Subcutaneous abdominal adipose tissue (tissue), 5 donors: Measurements from ENCODE around the gene TOP1.

ENCODE experiments used
- H3K27ac ChIP-seq: one replicate; pipeline ENCODE4 v1.7.0; 2013; ENCODE audit warnings: low read depth, mild to moderate bottlenecking, inconsistent platforms, low read length, moderate library complexity
- H3K27me3 ChIP-seq, 5 donors: one replicate each; pipeline ENCODE4 v1.7.0; 2013; ENCODE audit warnings: low read length in 5 of 5, inconsistent platforms in 1 of 5; ENCODE audit not compliant: control insufficient read depth in 5 of 5, insufficient read depth in 4 of 5
- H3K36me3 ChIP-seq, 5 donors: one replicate each; pipeline ENCODE4 v1.7.0; 2013; ENCODE audit warnings: low read length in 5 of 5; ENCODE audit not compliant: control insufficient read depth in 5 of 5, insufficient read depth in 5 of 5
- H3K4me1 ChIP-seq, 5 donors: one replicate each; pipeline ENCODE4 v1.7.0; 2013; ENCODE audit warnings: low read length in 5 of 5, mild to moderate bottlenecking in 3 of 5, moderate library complexity in 1 of 5; ENCODE audit not compliant: control insufficient read depth in 5 of 5, insufficient read depth in 5 of 5
- H3K4me3 ChIP-seq, 5 donors: one replicate each; pipeline ENCODE4 v1.7.0; 2013; ENCODE audit warnings: low read length in 5 of 5, low read depth in 1 of 5
- H3K9ac ChIP-seq, 5 donors: one replicate each; pipeline ENCODE4 v1.7.0; 2013; ENCODE audit warnings: low read length in 5 of 5, mild to moderate bottlenecking in 4 of 5, moderate library complexity in 3 of 5
- H3K9me3 ChIP-seq, 5 donors: one replicate each; pipeline ENCODE4 v1.7.0; 2013; ENCODE audit warnings: low read length in 5 of 5; ENCODE audit not compliant: control insufficient read depth in 5 of 5
- donor health status: healthy.
- donor health status: healthy.
- donor health status: healthy.
- donor health status: healthy.
- donor health status: healthy.

The TOP1 gene

GRCh38 chr20:41028359-41029149, at the start of gene TOP1:
TSS of gene TOP1 (plus strand) at chr20:41028822. CDS start at chr20:41029068, 246 bp downstream.
- Histone ChIP-seq H3K9ac (peak within 1 kb of the TSS; percentile 84 to 97 (median 96)), H3K36me3 (peaks cover 0 to 3% (median 0%) of the 10 kb centered on the region in 5 donors), H3K27ac (peak within 1 kb of the TSS; percentile 96), H3K9me3 (no peaks in the 10 kb centered on the region), H3K4me3 (peak within 1 kb of the TSS; percentile 80 to 97 (median 83)), H3K4me1 (peaks cover 2 to 47% (median 42%) of the 10 kb centered on the region in 5 donors), H3K27me3 (no peaks in the 10 kb centered on the region)

DNA sequence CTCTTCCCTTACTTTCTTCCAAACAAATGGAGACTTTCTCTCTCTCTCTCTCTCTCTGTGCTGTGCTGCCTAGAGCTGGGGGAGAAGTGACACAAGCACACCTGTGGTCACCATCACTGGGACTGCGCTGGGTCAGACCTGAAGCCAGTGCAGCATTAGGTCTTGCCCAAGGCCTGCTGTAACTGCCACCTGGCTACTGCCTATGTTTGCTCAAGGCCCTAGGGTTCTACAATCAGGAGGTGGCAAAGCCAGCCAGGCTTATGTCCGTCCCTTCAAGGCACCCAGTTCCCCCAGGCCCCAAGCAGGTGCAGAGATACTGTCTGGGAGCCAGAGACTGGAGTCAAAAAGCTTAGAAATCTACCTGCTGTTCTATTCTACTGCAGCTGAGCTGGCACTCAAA, 49.4 kb upstream of the TOP1 start:
- H3K36me3 ChIP-seq = no peaks in the 10 kb centered on the region
- no peak overlapping the region for H3K27ac ChIP-seq
- H3K9ac ChIP-seq = no peak overlapping the region
- peaks cover 0 to 19% (median 12%) of the 10 kb centered on the region in 5 donors for H3K9me3 ChIP-seq
- H3K27me3 ChIP-seq = no peaks in the 10 kb centered on the region
- H3K4me3 ChIP-seq = no peak overlapping the region
- peaks cover 0 to 7% (median 3%) of the 10 kb centered on the region in 5 donors for H3K4me1 ChIP-seq

DNA sequence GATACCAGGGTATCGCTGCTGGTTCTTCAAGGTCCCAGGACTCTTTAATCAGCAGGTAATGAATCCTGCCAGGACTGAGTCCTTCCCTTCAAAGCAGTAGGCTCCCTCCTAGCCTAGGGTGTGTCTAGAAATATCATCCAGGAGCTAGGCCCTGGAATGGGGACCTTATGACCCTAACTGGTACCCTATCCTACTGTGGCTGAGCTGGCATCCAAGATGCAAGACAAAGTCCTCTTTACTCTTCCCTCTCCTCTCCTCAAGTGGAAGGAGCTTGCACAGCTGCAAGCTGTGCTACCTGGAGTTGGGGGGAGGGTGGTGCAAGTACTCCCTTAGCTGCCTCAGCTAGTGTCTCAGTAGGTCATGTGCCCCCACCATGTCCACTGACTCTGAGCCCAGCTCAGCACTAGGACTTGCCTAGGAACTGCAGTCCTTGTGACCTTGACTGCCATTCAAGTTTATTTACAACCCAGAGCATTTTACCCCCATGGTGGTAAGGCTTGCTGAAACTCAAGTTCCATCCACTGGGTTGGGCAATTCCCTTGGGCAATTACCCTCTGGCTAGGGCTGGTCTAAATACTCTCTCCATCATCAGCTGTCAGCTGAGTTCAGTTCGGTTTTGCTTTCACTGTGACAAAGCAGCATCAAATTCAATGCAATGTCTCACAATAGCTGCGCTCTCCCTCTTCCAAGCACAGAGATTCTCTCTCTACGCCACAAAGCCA, 48.4 kb upstream of the TOP1 start:
- Histone ChIP-seq H3K9ac (no peak overlapping the region), H3K27ac (no peak overlapping the region), H3K4me3 (no peak overlapping the region), H3K27me3 (no peaks in the 10 kb centered on the region), H3K9me3 (peaks cover 2 to 24% (median 18%) of the 10 kb centered on the region in 5 donors), H3K4me1 (peaks cover 0 to 7% (median 3%) of the 10 kb centered on the region in 5 donors), H3K36me3 (no peaks in the 10 kb centered on the region)

DNA sequence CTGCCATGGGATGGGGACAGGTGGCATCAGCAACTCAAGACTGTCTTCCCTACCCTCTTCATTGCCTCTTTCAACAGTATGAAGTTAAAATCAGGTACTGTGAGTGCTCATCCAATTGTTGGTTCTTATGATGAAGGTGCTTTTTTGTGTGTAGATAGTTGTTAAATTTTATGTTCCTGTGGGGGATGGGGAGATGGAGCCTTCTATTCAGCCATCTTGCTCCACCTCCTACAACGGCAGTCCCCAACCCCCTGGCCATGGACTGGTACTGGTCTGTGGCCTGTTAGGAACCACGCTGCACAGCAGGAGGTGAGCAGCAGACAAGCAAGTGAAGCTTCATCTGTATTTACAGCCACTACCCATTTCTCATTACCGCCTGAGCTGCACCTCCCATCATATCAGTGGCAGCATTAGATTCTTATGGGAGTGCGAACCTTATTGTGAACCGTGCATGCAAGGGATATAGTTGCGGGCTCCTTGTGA, 47.8 kb upstream of the TOP1 start:
- peaks cover 2 to 24% (median 19%) of the 10 kb centered on the region in 5 donors for H3K9me3 ChIP-seq
- H3K27me3 ChIP-seq = no peaks in the 10 kb centered on the region
- no peaks in the 10 kb centered on the region for H3K36me3 ChIP-seq
- H3K4me1 ChIP-seq = peaks cover 0 to 12% (median 7%) of the 10 kb centered on the region in 5 donors
- no peak overlapping the region for H3K9ac ChIP-seq
- H3K4me3 ChIP-seq = no peak overlapping the region
- H3K27ac ChIP-seq = no peak overlapping the region

DNA sequence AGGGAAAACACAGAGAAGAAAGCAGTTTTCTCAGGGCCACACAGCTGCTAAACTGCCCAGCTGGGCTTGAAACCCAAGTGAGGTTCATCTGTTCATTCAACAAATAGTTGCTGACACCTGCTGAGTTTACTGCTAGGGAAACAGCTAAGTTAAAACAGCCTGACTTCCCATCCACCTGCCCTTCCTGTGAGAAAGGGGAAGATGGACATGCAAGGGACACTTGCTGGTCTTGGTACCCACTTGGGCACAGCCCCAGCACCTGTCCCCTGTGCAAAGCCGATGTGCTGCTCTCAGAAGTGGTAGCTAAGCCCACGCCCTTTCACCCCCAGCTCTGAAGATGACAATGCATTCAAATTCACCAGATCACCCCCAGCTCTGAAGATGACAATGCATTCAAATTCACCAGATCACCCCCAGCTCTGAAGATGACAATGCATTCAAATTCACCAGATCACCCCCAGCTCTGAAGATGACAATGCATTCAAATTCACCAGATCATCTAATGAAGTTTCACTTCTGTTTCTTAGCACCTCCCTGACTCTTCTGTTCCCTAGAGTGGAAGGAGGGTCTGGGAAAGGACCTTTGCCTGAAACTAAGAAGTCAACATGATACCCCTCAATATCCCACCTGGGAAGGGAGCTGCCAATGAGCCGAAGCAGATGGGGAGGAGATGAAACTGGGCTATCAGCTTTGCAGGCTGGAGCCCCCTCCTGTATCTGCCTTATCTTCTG, 46.0 kb upstream of the TOP1 start:
- Histone ChIP-seq H3K4me3 (no peak overlapping the region), H3K27me3 (no peaks in the 10 kb centered on the region), H3K36me3 (no peaks in the 10 kb centered on the region), H3K9me3 (peaks cover under 1 to 14% (median 9%) of the 10 kb centered on the region in 5 donors), H3K27ac (no peak overlapping the region), H3K9ac (no peak overlapping the region), H3K4me1 (peaks cover 0 to 12% (median 8%) of the 10 kb centered on the region in 5 donors)

GRCh38 chr20:40983898-40984297, 44.7 kb upstream of the TOP1 start:
- H3K36me3 ChIP-seq = no peaks in the 10 kb centered on the region
- H3K4me1 ChIP-seq = peaks cover 0 to 12% (median 8%) of the 10 kb centered on the region in 5 donors
- H3K27ac ChIP-seq = no peak overlapping the region
- peaks cover 0 to 7% (median 4%) of the 10 kb centered on the region in 5 donors for H3K9me3 ChIP-seq
- no peak overlapping the region for H3K4me3 ChIP-seq
- H3K27me3 ChIP-seq = no peaks in the 10 kb centered on the region
- H3K9ac ChIP-seq = no peak overlapping the region

GRCh38 chr20:40984496-40984895, 44.1 kb upstream of the TOP1 start:
- no peaks in the 10 kb centered on the region for H3K36me3 ChIP-seq
- H3K9ac ChIP-seq = no peak overlapping the region
- no peak overlapping the region for H3K27ac ChIP-seq
- peaks cover 0 to 12% (median 8%) of the 10 kb centered on the region in 5 donors for H3K4me1 ChIP-seq
- H3K9me3 ChIP-seq = peaks cover 0 to 7% (median 4%) of the 10 kb centered on the region in 5 donors
- H3K27me3 ChIP-seq = no peaks in the 10 kb centered on the region
- H3K4me3 ChIP-seq = no peak overlapping the region

GRCh38 chr20:40986774-40987173, 41.8 kb upstream of the TOP1 start:
- Histone ChIP-seq H3K27ac (no peak overlapping the region), H3K4me1 (peaks cover 3 to 19% (median 11%) of the 10 kb centered on the region in 5 donors), H3K4me3 (no peak overlapping the region), H3K27me3 (no peaks in the 10 kb centered on the region), H3K9ac (no peak overlapping the region), H3K36me3 (no peaks in the 10 kb centered on the region), H3K9me3 (peaks cover 0 to 7% (median 4%) of the 10 kb centered on the region in 5 donors)

- Histone ChIP-seq H3K27ac (no peak overlapping the region), H3K4me3 (no peak overlapping the region), H3K27me3 (no peaks in the 10 kb centered on the region), H3K9ac (no peak overlapping the region), H3K36me3 (no peaks in the 10 kb centered on the region), H3K9me3 (no peaks in the 10 kb centered on the region), H3K4me1 (peaks cover 5 to 23% (median 9%) of the 10 kb centered on the region in 5 donors)
Observed at GRCh38 chr20:40990542-40991120, 38.0 kb upstream of the TOP1 start.
